ENCODE measurements around the gene TNFRSF21. TPM values are rescaled to one million over a fixed set of nuclear protein-coding genes. Genes with fewer than 3 reads are reported as not detected.

TNFRSF21 gene
- polyA plus RNA-seq, 1 donor (not counting 4 experiments of a cell fraction or from before 2014, with no cell fraction given), result 50.2 TPM

DNA sequence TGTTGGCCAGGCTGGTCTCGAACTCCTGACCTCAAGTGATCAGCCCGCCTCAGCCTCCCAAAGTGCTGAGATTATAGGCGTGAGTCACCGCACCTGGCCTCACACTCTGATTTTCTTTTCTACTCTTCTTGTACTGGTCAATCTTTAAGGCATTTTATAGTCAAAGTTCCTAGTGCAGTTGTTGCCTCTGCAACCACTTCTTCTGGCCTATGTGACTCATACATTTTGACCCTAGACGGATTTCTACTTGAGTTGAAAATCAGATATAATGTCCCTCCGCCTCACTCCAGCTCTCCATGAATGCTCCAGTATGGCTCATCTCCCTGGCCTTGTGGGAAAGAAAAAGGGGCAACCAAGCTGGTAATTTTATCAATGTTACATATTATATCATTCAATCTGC lies 42.4 kb downstream of the TNFRSF21 start:
- TF ChIP-seq CTCF (optimal IDR thresholded peaks at IDR 0.05 in 1 of 3, IDR thresholded peaks at IDR 0.05 in 1 of 3, conservative IDR thresholded peaks at IDR 0.05 in 1 of 3; ENCODE audit: extremely low read depth in 1 of 3, insufficient read depth in 2 of 3, low read length in 3 of 3) (no peak), EZH2 (IDR thresholded peaks at IDR 0.05; ENCODE audit: low read length) (no peak)
- no peak overlapping the region for H3K4me2 ChIP-seq (ENCODE audit: control insufficient read depth, extremely low read depth, insufficient read depth, low read depth, low read length)
- H3K4me1 ChIP-seq (ENCODE audit: control insufficient read depth, extremely low read depth, insufficient read depth, low read length), result no peaks in the 10 kb centered on the region
- no peak overlapping the region for H2AFZ ChIP-seq (ENCODE audit: control insufficient read depth, low read length)
- no peak overlapping the region for H3K9ac ChIP-seq (ENCODE audit: control insufficient read depth, extremely low read depth, insufficient read depth, low read length)
- no peak overlapping the region for H3K27ac ChIP-seq (ENCODE audit: control insufficient read depth, insufficient read depth, low read length)
- H3K9me3 ChIP-seq (ENCODE audit: control insufficient read depth, low read depth, low read length), result no peaks in the 10 kb centered on the region
- H3K27me3 ChIP-seq (ENCODE audit: control insufficient read depth, extremely low read depth, insufficient read depth, low read length), result no peaks in the 10 kb centered on the region
- peaks cover 68% of the 10 kb centered on the region for H3K79me2 ChIP-seq (ENCODE audit: control insufficient read depth, insufficient read depth, low read length)
- dilution Hi-C loops (cut with MboI; ENCODE audit: extremely low pct_ligation_motif_present, low sequenced_read_pairs), result no loop called here
- H3K9me1 ChIP-seq (ENCODE audit: control insufficient read depth, extremely low read depth, insufficient read depth, low read length), result no peaks in the 10 kb centered on the region
- no peak overlapping the region for H3K4me3 ChIP-seq (ENCODE audit: control insufficient read depth in 2 of 3, extremely low read depth in 1 of 3, insufficient read depth in 2 of 3, low read depth in 1 of 3, low read length in 3 of 3)
- H4K20me1 ChIP-seq (ENCODE audit: control insufficient read depth, extremely low read depth, insufficient read depth, low read length), result no peaks in the 10 kb centered on the region
- FAIRE-seq (no peak), DNase-seq (ENCODE audit: low read depth, low spot score) (no peak)
- peaks cover 11 to 16% of the 10 kb centered on the region in 2 experiments for H3K36me3 ChIP-seq (ENCODE audit: control insufficient read depth in 2 of 2, extremely low read depth in 1 of 2, insufficient read depth in 2 of 2, low read length in 2 of 2)

DNA sequence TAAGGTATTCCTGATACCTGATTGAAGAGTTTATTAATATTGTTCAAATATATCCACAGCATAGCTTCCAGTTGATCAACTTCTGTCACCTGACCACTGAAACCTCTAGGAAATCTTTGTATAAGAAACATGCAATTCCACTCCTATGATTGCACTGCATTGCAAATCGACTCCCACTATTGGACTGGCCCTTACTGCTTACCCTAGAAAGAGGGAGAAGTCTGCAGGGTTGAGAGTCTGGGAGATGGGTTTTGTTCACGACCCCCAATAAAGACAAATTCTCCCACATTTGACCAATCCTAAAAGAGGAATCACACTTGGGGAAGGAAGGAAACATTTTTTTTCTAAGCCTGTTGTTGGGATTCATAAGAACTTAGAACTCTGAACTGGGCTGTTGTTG lies 43.7 kb downstream of the TNFRSF21 start:
- Histone ChIP-seq H3K36me3 (ENCODE audit: control insufficient read depth in 2 of 2, extremely low read depth in 1 of 2, insufficient read depth in 2 of 2, low read length in 2 of 2) (peaks cover 15 to 16% of the 10 kb centered on the region in 2 experiments), H3K27ac (ENCODE audit: control insufficient read depth, insufficient read depth, low read length) (no peak overlapping the region), H3K4me1 (ENCODE audit: control insufficient read depth, extremely low read depth, insufficient read depth, low read length) (no peaks in the 10 kb centered on the region), H2AFZ (ENCODE audit: control insufficient read depth, low read length) (no peak overlapping the region), H3K27me3 (ENCODE audit: control insufficient read depth, extremely low read depth, insufficient read depth, low read length) (no peaks in the 10 kb centered on the region), H3K4me2 (ENCODE audit: control insufficient read depth, extremely low read depth, insufficient read depth, low read depth, low read length) (no peak overlapping the region), H3K79me2 (ENCODE audit: control insufficient read depth, insufficient read depth, low read length) (peaks cover 72% of the 10 kb centered on the region), H3K9me3 (ENCODE audit: control insufficient read depth, low read depth, low read length) (no peaks in the 10 kb centered on the region), H4K20me1 (ENCODE audit: control insufficient read depth, extremely low read depth, insufficient read depth, low read length) (no peaks in the 10 kb centered on the region), H3K4me3 (ENCODE audit: control insufficient read depth in 2 of 3, extremely low read depth in 1 of 3, insufficient read depth in 2 of 3, low read depth in 1 of 3, low read length in 3 of 3) (no peak overlapping the region), H3K9me1 (ENCODE audit: control insufficient read depth, extremely low read depth, insufficient read depth, low read length) (no peaks in the 10 kb centered on the region), H3K9ac (ENCODE audit: control insufficient read depth, extremely low read depth, insufficient read depth, low read length) (no peak overlapping the region)
- DNase-seq (ENCODE audit: low read depth, low spot score), result no peak
- dilution Hi-C loops (cut with MboI; ENCODE audit: extremely low pct_ligation_motif_present, low sequenced_read_pairs), result no loop called here
- TF ChIP-seq CTCF (optimal IDR thresholded peaks at IDR 0.05 in 1 of 3, IDR thresholded peaks at IDR 0.05 in 1 of 3, conservative IDR thresholded peaks at IDR 0.05 in 1 of 3; ENCODE audit: extremely low read depth in 1 of 3, insufficient read depth in 2 of 3, low read length in 3 of 3) (no peak), EZH2 (IDR thresholded peaks at IDR 0.05; ENCODE audit: low read length) (no peak)
- FAIRE-seq, result no peak
